ENCODE measurements around the gene NSG1. TPM values are rescaled to one million over a fixed set of nuclear protein-coding genes. Genes with fewer than 3 reads are reported as not detected.
"Not testable (repeated sequence)": the region's sequence is repeated elsewhere in the genome, so short reads cannot be mapped to it uniquely, and the experiment has no call there.

Gene NSG1
- total RNA-seq, 1 donor from 2014 or later = 41.6 TPM

DNA sequence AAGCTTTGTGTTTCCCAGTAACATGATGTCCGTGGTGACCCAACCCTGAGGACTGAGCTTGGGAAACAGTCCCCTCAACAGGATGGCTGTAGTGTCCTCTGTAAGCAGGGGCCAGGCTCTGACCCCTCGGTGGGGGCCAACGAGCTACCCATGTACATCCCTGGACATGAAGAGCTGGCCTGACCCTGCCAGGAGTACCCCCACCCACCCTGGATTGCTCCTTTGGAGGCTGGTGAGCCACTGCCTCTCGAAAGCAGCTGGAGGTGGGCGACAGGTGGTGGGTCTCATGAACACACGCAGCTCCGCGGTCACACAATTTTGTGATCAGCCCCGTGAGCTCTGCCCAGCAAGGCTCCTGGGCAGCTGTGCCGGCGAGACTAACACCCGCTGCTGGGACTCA is 33.5 kb downstream of the NSG1 start:
- H3K9ac ChIP-seq = no peak overlapping the region
- H3K79me2 ChIP-seq (ENCODE audit: low read depth) = no peaks in the 10 kb centered on the region
- no peak for DNase-seq (ENCODE audit: low spot score)
- H2AFZ ChIP-seq (replicated peaks) = no peak overlapping the region
- H3F3A ChIP-seq (ENCODE audit: low read depth) = no peaks in the 10 kb centered on the region
- no peaks in the 10 kb centered on the region for H3K4me1 ChIP-seq
- Mint-ChIP-seq H3K36me3 (peaks cover 24% of the 10 kb centered on the region), H3K27me3 (ENCODE audit: insufficient read depth, low read depth) (peaks cover 4% of the 10 kb centered on the region), H3K9me3 (no peaks in the 10 kb centered on the region), H3K4me3 (no peak overlapping the region), H3K27ac (no peak overlapping the region), H3K4me1 (peaks cover 25% of the 10 kb centered on the region)
- H3K9me3 ChIP-seq (ENCODE audit: low read depth) = no peaks in the 10 kb centered on the region
- no peak overlapping the region for H3K4me2 ChIP-seq
- TF ChIP-seq, protein P1, sequence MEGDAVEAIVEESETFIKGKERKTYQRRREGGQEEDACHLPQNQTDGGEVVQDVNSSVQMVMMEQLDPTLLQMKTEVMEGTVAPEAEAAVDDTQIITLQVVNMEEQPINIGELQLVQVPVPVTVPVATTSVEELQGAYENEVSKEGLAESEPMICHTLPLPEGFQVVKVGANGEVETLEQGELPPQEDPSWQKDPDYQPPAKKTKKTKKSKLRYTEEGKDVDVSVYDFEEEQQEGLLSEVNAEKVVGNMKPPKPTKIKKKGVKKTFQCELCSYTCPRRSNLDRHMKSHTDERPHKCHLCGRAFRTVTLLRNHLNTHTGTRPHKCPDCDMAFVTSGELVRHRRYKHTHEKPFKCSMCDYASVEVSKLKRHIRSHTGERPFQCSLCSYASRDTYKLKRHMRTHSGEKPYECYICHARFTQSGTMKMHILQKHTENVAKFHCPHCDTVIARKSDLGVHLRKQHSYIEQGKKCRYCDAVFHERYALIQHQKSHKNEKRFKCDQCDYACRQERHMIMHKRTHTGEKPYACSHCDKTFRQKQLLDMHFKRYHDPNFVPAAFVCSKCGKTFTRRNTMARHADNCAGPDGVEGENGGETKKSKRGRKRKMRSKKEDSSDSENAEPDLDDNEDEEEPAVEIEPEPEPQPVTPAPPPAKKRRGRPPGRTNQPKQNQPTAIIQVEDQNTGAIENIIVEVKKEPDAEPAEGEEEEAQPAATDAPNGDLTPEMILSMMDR (IDR thresholded peaks at IDR 0.05) = no peak
- TF ChIP-seq EZH2phosphoT487 (IDR thresholded peaks at IDR 0.05) (no peak), EZH2 (IDR thresholded peaks at IDR 0.05) (no peak)
- peaks cover 3% of the 10 kb centered on the region for H4K20me1 ChIP-seq (ENCODE audit: low read depth)
- no peak overlapping the region for H3K27ac ChIP-seq
- no peaks in the 10 kb centered on the region for H3K27me3 ChIP-seq
- no peak overlapping the region for H3K4me3 ChIP-seq
- no peaks in the 10 kb centered on the region for H3K36me3 ChIP-seq

DNA sequence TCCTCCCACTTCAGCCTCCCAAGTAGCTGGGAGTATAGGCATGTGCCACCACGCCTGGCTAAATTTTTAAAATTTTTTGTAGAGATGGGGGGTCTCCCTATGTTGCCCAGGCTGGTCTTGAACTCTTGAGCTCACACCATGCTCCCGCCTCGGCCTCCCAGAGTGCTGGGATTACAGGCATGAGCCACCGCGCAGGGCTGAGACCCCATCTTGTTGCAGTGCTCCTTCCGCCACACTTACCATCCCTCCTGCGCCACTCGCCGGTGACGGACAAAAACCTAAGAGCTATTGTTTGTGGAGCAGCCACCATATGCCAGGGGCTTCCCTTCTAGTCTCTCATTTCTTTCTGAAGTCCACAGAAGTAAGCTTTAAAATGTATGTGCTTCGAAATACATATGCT is 34.5 kb downstream of the NSG1 start:
- no peak overlapping the region for H3K27ac ChIP-seq
- Mint-ChIP-seq H3K9me3 (no peaks in the 10 kb centered on the region), H3K4me1 (peaks cover 31% of the 10 kb centered on the region), H3K27ac (no peak overlapping the region), H3K36me3 (peaks cover 24% of the 10 kb centered on the region), H3K4me3 (no peak overlapping the region), H3K27me3 (ENCODE audit: insufficient read depth, low read depth) (peaks cover 4% of the 10 kb centered on the region)
- H3K4me2 ChIP-seq = no peak overlapping the region
- H3K36me3 ChIP-seq = no peaks in the 10 kb centered on the region
- H3F3A ChIP-seq (ENCODE audit: low read depth) = no peaks in the 10 kb centered on the region
- no peaks in the 10 kb centered on the region for H3K27me3 ChIP-seq
- no peaks in the 10 kb centered on the region for H3K9me3 ChIP-seq (ENCODE audit: low read depth)
- TF ChIP-seq, protein P1 (IDR thresholded peaks at IDR 0.05) = no peak
- TF ChIP-seq EZH2phosphoT487 (IDR thresholded peaks at IDR 0.05) (no peak), EZH2 (IDR thresholded peaks at IDR 0.05) (no peak)
- no peak for DNase-seq (ENCODE audit: low spot score)
- no peak overlapping the region for H2AFZ ChIP-seq (replicated peaks)
- H3K4me3 ChIP-seq = no peak overlapping the region
- H4K20me1 ChIP-seq (ENCODE audit: low read depth) = peaks cover 5% of the 10 kb centered on the region
- H3K4me1 ChIP-seq = no peaks in the 10 kb centered on the region
- no peaks in the 10 kb centered on the region for H3K79me2 ChIP-seq (ENCODE audit: low read depth)
- no peak overlapping the region for H3K9ac ChIP-seq

DNA sequence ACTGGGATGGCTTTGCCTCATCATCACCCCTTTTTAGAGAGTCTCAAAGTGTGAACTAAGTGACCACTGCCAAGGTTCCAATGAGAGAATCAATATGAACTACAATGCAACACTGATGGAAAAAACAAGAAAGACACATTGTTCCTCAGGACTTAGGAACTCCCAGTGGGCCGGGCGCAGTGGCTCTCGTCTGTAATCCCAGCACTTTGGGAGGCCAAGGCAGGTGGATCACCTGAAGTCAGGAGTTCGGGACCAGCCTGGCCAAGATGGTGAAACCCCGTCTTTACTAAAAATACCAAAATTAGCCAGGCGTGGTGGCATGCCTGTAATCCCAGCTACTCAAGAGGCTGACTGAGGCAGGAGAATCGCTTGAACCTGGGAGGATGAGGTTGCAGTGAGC is 35.2 kb downstream of the NSG1 start:
- H3K9me3 ChIP-seq (ENCODE audit: low read depth); H3K4me3 ChIP-seq; H3K27ac ChIP-seq; H3K9me3 Mint-ChIP-seq; H3K27me3 Mint-ChIP-seq (ENCODE audit: insufficient read depth, low read depth); H3K36me3 ChIP-seq; H3K9ac ChIP-seq; H3K27me3 ChIP-seq; H3K79me2 ChIP-seq (ENCODE audit: low read depth); H3K4me3 Mint-ChIP-seq; H3F3A ChIP-seq (ENCODE audit: low read depth); H2AFZ ChIP-seq (replicated peaks); H3K27ac Mint-ChIP-seq; H3K4me2 ChIP-seq; DNase-seq (ENCODE audit: low spot score); H3K4me1 ChIP-seq: not testable (repeated sequence)
- Mint-ChIP-seq H3K4me1 (peaks cover 38% of the 10 kb centered on the region), H3K36me3 (peaks cover 24% of the 10 kb centered on the region)
- H4K20me1 ChIP-seq (ENCODE audit: low read depth) = peaks cover 12% of the 10 kb centered on the region

DNA sequence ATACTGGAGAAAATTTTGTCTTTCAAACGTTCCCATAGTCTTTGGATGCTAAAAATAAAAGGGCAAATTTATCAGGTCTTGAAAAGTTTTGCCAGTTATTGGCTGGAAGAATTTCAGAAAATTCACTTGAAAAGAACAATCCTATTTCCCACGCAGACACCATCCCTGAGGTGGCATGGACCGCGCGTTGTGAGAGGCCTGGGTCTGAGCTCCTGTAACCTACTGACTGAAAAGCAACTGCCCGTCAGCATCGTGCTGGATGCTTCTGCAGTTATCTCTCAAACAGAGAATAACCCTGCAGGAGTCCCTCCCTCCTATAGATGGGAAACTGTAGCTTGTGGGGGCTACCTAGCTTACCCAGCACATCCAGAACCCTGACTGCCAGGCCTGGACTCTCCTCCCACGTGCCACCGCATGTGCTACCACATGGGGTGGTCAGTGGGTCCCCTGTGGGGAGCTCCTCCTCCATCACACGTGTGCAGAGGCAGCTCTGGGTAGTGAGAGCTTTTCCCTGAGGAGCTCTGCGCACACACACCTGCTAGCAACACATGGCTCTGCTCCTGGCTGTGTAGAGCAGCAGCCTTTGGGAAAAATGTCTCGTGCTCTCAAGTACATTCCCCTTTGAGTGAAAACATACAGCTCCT is 36.1 kb downstream of the NSG1 start:
- Histone ChIP-seq H3K27ac (no peak overlapping the region), H3K27me3 (no peaks in the 10 kb centered on the region), H3K9ac (no peak overlapping the region), H3K4me3 (no peak overlapping the region), H3F3A (ENCODE audit: low read depth) (peaks cover 13% of the 10 kb centered on the region), H3K79me2 (ENCODE audit: low read depth) (no peaks in the 10 kb centered on the region), H3K4me2 (no peak overlapping the region), H3K4me1 (peaks cover 14% of the 10 kb centered on the region), H2AFZ (replicated peaks) (no peak overlapping the region), H4K20me1 (ENCODE audit: low read depth) (peaks cover 12% of the 10 kb centered on the region), H3K36me3 (no peaks in the 10 kb centered on the region), H3K9me3 (ENCODE audit: low read depth) (no peaks in the 10 kb centered on the region)
- H3K9me3 Mint-ChIP-seq = no peaks in the 10 kb centered on the region
- peaks cover 45% of the 10 kb centered on the region for H3K4me1 Mint-ChIP-seq
- no peak overlapping the region for H3K27ac Mint-ChIP-seq
- H3K27me3 Mint-ChIP-seq (ENCODE audit: insufficient read depth, low read depth) = peaks cover 2% of the 10 kb centered on the region
- H3K36me3 Mint-ChIP-seq = peaks cover 23% of the 10 kb centered on the region
- no peak overlapping the region for H3K4me3 Mint-ChIP-seq
- no peak for DNase-seq (ENCODE audit: low spot score)
- TF ChIP-seq EZH2 (IDR thresholded peaks at IDR 0.05) = no peak
- TF ChIP-seq, protein P1 (IDR thresholded peaks at IDR 0.05) = no peak
- TF ChIP-seq EZH2phosphoT487 (IDR thresholded peaks at IDR 0.05) = no peak
